Measurements from ENCODE around the gene PNPLA1. TPM values are rescaled to one million over a fixed set of nuclear protein-coding genes. Genes with fewer than 3 reads are reported as not detected.

The PNPLA1 gene
- total and polyA plus RNA-seq, 4 donors = 0.20 to 0.27 TPM; not detected in 2

DNA sequence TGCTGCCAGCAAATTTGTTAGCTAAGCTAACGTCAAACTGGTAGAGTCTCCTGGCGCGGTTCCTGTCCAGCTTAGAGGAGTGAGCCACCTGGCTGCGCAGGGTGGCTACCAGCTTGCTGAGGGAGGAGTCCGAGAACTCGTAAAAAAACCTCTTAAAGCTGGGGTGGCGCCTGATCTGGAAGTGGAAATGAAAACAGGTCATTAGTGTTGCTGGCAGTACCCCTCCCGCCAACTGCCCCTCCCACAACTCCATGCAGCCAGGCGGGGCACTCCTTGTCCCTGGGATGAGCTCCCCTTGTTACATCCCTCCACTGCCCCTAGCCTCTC is 49.5 kb downstream of the PNPLA1 start:
- no peak for DNase-seq (ENCODE audit: low read depth in 4 of 6, low spot score in 6 of 6)
- H3K27me3 ChIP-seq (ENCODE audit: control insufficient read depth, insufficient read depth, low read length) = no peaks in the 10 kb centered on the region
- H3K36me3 ChIP-seq (ENCODE audit: control insufficient read depth, insufficient read depth, low read length) = no peaks in the 10 kb centered on the region
- no peak overlapping the region for H3K27ac ChIP-seq (ENCODE audit: low read depth, low read length)
- 73% methylated on average over 6 of the region's 9 CpGs for WGBS (ENCODE audit: insufficient coverage)
- H3K4me3 ChIP-seq (ENCODE audit: low read depth, low read length) = no peak overlapping the region
- no peaks in the 10 kb centered on the region for H3K9me3 ChIP-seq (ENCODE audit: control insufficient read depth, insufficient read depth, low read length)
- peaks cover 12% of the 10 kb centered on the region for H3K4me1 ChIP-seq (ENCODE audit: control insufficient read depth, insufficient read depth, low read length)

DNA sequence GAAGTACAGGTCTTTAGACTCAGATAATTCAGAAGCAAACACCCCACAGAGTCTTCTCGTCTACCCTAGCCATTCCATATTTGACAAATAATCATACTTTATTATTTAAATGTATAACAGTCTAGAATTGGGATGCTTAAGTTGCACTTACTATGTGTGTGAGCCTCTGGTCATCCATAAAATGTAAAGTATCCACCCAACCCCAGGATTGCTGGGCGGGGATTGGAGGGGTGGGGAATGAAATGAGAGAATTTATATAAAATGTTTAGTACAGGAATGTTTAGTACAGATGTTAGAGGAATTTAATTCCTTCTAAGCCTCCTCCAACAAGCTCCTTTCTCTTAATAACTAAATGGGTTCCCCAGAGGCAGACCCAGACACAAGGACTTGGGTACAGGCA is 50.0 kb downstream of the PNPLA1 start:
- Histone ChIP-seq H3K27me3 (ENCODE audit: control insufficient read depth, insufficient read depth, low read length) (no peaks in the 10 kb centered on the region), H3K27ac (ENCODE audit: low read depth, low read length) (no peak overlapping the region), H3K4me1 (ENCODE audit: control insufficient read depth, insufficient read depth, low read length) (peaks cover 12% of the 10 kb centered on the region), H3K36me3 (ENCODE audit: control insufficient read depth, insufficient read depth, low read length) (no peaks in the 10 kb centered on the region), H3K9me3 (ENCODE audit: control insufficient read depth, insufficient read depth, low read length) (no peaks in the 10 kb centered on the region), H3K4me3 (ENCODE audit: low read depth, low read length) (no peak overlapping the region)
- no CpG with 5 or more reads among the region's 2 CpGs for WGBS (ENCODE audit: insufficient coverage)
- DNase-seq (ENCODE audit: low read depth in 4 of 6, low spot score in 6 of 6) = no peak

DNA sequence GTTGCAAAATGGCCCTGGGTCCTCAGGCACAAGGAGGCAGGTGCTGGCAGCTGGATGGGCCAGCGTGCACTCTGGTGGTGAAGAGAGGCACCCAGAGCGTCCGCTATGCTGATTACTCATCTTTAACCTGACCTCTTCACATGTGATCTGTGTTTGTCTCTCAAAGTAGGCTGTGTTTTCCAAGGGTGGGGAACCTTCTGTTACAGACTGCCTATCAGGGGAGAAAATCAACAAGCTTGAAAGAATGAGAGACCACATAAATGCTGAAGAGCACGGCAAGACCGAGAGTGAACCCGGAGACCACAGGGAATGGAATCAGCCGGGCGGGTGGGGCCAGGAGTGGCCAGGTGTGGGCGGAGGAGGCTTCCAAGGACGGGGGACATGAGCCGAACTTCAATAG is 50.6 kb downstream of the PNPLA1 start:
- H3K36me3 ChIP-seq (ENCODE audit: control insufficient read depth, insufficient read depth, low read length) = no peaks in the 10 kb centered on the region
- no peaks in the 10 kb centered on the region for H3K9me3 ChIP-seq (ENCODE audit: control insufficient read depth, insufficient read depth, low read length)
- WGBS (ENCODE audit: insufficient coverage) = 89% methylated on average over 9 of the region's 11 CpGs
- no peaks in the 10 kb centered on the region for H3K27me3 ChIP-seq (ENCODE audit: control insufficient read depth, insufficient read depth, low read length)
- peaks cover 14% of the 10 kb centered on the region for H3K4me1 ChIP-seq (ENCODE audit: control insufficient read depth, insufficient read depth, low read length)
- no peak overlapping the region for H3K4me3 ChIP-seq (ENCODE audit: low read depth, low read length)
- H3K27ac ChIP-seq (ENCODE audit: low read depth, low read length) = no peak overlapping the region
- no peak for DNase-seq (ENCODE audit: low read depth in 4 of 6, low spot score in 6 of 6)

DNA sequence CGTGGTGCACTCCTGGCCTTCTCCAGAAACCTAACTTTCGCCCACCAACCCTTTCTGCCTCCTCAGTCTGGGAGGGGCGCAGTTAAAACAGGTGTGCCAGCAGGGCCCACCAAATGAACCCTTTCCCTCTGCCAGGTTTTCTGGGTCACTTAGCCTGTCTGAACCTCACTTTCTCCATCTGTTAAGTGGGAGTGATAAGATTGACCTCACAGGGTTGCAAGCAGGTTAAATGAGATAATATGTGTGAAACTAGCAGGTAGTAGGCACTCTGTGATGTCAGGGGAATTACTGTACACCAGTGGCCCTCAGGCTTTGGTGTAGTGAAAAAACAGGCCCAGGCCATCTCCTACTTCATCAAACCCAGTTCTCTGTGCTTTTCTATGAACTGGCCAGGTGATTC is 52.7 kb downstream of the PNPLA1 start:
- no peak for DNase-seq (ENCODE audit: low read depth in 4 of 6, low spot score in 6 of 6)
- 95% methylated on average over 2 of the region's 3 CpGs for WGBS (ENCODE audit: insufficient coverage)
- H3K4me3 ChIP-seq (ENCODE audit: low read depth, low read length) = no peak overlapping the region
- H3K27ac ChIP-seq (ENCODE audit: low read depth, low read length) = no peak overlapping the region
- H3K36me3 ChIP-seq (ENCODE audit: control insufficient read depth, insufficient read depth, low read length) = no peaks in the 10 kb centered on the region
- H3K9me3 ChIP-seq (ENCODE audit: control insufficient read depth, insufficient read depth, low read length) = no peaks in the 10 kb centered on the region
- H3K27me3 ChIP-seq (ENCODE audit: control insufficient read depth, insufficient read depth, low read length) = no peaks in the 10 kb centered on the region
- H3K4me1 ChIP-seq (ENCODE audit: control insufficient read depth, insufficient read depth, low read length) = peaks cover 28% of the 10 kb centered on the region

DNA sequence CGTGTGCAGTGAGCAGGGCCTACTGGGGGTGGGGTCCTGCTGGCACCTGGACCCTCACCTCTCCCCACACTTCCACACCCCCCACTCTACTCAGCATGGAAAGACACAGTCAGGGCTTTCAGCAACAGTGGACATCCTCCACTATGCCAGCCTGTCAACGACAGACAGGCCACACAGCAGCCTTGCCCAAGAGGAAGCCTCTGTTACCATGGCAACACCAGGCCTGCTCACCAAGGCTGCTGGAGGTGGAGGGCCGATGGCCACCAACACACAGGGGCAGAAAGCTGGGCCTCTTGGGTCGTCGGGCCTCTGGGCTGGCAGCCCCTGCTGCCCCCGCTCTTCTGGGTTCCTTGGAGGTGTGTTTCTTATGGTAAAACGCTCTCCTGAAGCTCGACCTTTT is 53.2 kb downstream of the PNPLA1 start:
- H3K9me3 ChIP-seq (ENCODE audit: control insufficient read depth, insufficient read depth, low read length) = no peaks in the 10 kb centered on the region
- WGBS (ENCODE audit: insufficient coverage) = 8% methylated on average over 4 of the region's 8 CpGs
- H3K36me3 ChIP-seq (ENCODE audit: control insufficient read depth, insufficient read depth, low read length) = no peaks in the 10 kb centered on the region
- peaks cover 28% of the 10 kb centered on the region for H3K4me1 ChIP-seq (ENCODE audit: control insufficient read depth, insufficient read depth, low read length)
- peak in 3 of 6 donors; percentile 44 to 91 (median 64) for DNase-seq (ENCODE audit: low read depth in 4 of 6, low spot score in 6 of 6)
- no peak overlapping the region for H3K4me3 ChIP-seq (ENCODE audit: low read depth, low read length)
- no peaks in the 10 kb centered on the region for H3K27me3 ChIP-seq (ENCODE audit: control insufficient read depth, insufficient read depth, low read length)
- no peak overlapping the region for H3K27ac ChIP-seq (ENCODE audit: low read depth, low read length)

DNA sequence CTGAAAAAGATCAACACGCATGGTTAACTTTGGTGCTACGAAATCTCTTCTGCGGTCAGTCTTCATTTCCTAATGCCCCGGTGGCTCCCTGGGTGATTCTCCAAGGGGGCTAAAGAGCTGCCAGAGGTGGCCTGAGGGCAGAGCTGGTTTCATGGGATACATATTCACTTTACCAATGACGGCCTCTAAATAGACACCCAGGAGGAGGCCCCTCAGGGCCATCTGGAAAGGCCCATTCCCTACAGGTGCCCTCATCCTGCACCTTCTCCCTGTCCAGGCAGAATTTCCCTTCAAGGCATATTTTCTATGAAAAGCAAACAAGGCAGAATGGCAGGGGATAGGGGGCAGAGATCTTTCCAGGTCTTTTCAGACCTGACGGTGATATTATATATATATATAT is 54.3 kb downstream of the PNPLA1 start:
- 62% methylated on average over 5 of the region's 6 CpGs for WGBS (ENCODE audit: insufficient coverage)
- H3K4me3 ChIP-seq (ENCODE audit: low read depth, low read length) = no peak overlapping the region
- no peaks in the 10 kb centered on the region for H3K27me3 ChIP-seq (ENCODE audit: control insufficient read depth, insufficient read depth, low read length)
- H3K36me3 ChIP-seq (ENCODE audit: control insufficient read depth, insufficient read depth, low read length) = no peaks in the 10 kb centered on the region
- DNase-seq (ENCODE audit: low read depth in 4 of 6, low spot score in 6 of 6) = no peak
- peaks cover 28% of the 10 kb centered on the region for H3K4me1 ChIP-seq (ENCODE audit: control insufficient read depth, insufficient read depth, low read length)
- no peak overlapping the region for H3K27ac ChIP-seq (ENCODE audit: low read depth, low read length)
- H3K9me3 ChIP-seq (ENCODE audit: control insufficient read depth, insufficient read depth, low read length) = no peaks in the 10 kb centered on the region

DNA sequence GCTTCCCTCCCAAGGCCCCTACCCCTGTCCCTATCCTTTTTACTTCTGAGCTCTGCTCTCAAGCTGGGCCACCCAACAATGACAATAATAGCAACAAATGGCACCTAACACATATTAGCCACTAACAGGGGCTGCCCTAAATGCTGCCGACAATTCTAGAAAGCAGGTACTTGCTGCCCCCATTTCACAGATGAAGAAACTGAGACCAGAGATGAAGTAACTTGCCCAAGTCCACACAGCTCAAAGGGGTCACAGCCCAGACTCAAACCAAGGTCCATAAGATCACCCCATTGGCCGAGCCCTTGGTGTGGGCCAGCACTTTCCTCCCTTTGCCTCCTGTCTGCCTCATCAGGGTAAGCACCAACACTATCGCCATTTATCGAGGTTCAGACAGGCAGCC is 54.9 kb downstream of the PNPLA1 start:
- Histone ChIP-seq H3K27ac (ENCODE audit: low read depth, low read length) (no peak overlapping the region), H3K27me3 (ENCODE audit: control insufficient read depth, insufficient read depth, low read length) (no peaks in the 10 kb centered on the region), H3K36me3 (ENCODE audit: control insufficient read depth, insufficient read depth, low read length) (no peaks in the 10 kb centered on the region), H3K4me1 (ENCODE audit: control insufficient read depth, insufficient read depth, low read length) (peaks cover 28% of the 10 kb centered on the region), H3K4me3 (ENCODE audit: low read depth, low read length) (no peak overlapping the region), H3K9me3 (ENCODE audit: control insufficient read depth, insufficient read depth, low read length) (no peaks in the 10 kb centered on the region)
- WGBS (ENCODE audit: insufficient coverage) = 91% methylated on average over 4 of the region's 4 CpGs
- DNase-seq (ENCODE audit: low read depth in 4 of 6, low spot score in 6 of 6) = no peak

DNA sequence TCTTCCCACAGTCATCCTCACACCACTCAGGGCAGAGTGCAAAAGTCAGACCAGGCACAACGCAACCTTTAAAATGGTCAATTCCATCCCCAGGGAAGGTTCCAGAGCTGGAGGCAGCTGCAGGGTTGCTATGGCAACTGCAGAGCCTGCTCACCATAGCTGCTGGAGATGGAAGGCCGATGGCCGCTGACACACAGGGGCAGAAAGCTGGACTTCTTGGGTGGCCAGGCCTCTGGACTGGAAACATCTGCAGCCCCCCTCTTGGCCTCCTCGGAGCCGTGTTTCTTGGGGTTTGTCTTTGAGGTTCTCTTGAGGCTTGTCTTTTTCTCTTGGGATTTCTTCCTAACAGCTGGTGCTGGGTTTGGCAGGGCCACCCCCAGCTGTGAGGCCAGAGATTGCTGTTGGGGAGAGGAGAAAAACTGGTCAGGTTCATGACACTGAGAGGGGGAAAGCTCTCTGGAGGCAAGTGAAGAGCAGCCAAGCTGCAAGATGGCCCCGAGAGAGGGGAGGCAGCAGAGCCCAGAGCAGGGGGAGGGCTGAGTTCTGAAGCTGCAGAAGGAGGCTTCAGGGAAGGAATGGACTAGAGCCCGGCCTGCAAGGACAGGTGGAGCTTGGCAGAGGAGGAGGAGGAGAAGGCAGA is 56.6 kb downstream of the PNPLA1 start:
- Histone ChIP-seq H3K4me3 (ENCODE audit: low read depth, low read length) (no peak overlapping the region), H3K27me3 (ENCODE audit: control insufficient read depth, insufficient read depth, low read length) (no peaks in the 10 kb centered on the region)
- DNase-seq (ENCODE audit: low read depth in 4 of 6, low spot score in 6 of 6) = peak in 3 of 6 donors; percentile 50 to 91 (median 66)

DNA sequence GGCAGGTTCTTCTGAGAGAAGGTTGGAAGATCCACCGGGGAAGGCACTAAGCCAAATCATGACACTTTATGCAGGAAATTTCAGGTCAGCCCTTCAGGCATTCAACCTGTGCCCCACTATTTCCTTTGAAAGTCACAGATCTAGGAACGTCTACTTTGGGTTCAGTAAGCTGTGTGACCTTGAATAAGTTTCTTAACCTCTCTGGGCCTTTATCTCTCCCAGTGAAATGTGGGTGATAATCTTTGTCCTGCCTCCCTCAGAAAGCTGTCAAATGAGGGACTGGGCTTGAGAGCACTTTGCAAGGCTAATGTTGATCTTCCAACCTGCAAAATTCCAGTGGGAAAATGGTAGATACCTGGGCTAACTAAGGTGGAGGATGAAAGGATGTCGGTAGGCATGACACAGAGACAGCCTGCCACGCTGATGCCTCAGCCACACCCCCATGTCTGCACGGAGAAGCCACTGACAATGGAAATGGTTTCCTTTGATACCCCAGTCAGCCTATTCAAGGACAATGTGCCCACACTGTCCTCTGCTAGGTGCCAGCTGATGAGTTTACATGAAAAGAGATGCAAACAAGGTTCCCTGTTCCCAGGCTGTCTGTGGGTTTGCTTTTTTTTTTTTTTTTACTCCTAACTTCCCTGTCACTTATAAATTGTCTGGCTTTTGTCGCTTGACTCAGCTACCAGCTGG is 57.5 kb downstream of the PNPLA1 start:
- no peak overlapping the region for H3K27ac ChIP-seq (ENCODE audit: low read depth, low read length)
- no peaks in the 10 kb centered on the region for H3K36me3 ChIP-seq (ENCODE audit: control insufficient read depth, insufficient read depth, low read length)
- H3K4me3 ChIP-seq (ENCODE audit: low read depth, low read length) = no peak overlapping the region
- peaks cover 34% of the 10 kb centered on the region for H3K4me1 ChIP-seq (ENCODE audit: control insufficient read depth, insufficient read depth, low read length)
- no peaks in the 10 kb centered on the region for H3K27me3 ChIP-seq (ENCODE audit: control insufficient read depth, insufficient read depth, low read length)
- no peaks in the 10 kb centered on the region for H3K9me3 ChIP-seq (ENCODE audit: control insufficient read depth, insufficient read depth, low read length)
- peak in 2 of 6 donors; percentile 43 to 65 for DNase-seq (ENCODE audit: low read depth in 4 of 6, low spot score in 6 of 6)
- WGBS (ENCODE audit: insufficient coverage) = 35% methylated on average over 5 of the region's 6 CpGs

More for the DNA sequence above, 56.6 kb downstream of the PNPLA1 start:
- Histone ChIP-seq H3K36me3 (ENCODE audit: control insufficient read depth, insufficient read depth, low read length) (no peaks in the 10 kb centered on the region), H3K9me3 (ENCODE audit: control insufficient read depth, insufficient read depth, low read length) (no peaks in the 10 kb centered on the region), H3K27ac (ENCODE audit: low read depth, low read length) (no peak overlapping the region), H3K4me1 (ENCODE audit: control insufficient read depth, insufficient read depth, low read length) (peaks cover 36% of the 10 kb centered on the region)
- 14% methylated on average over 5 of the region's 7 CpGs for WGBS (ENCODE audit: insufficient coverage)

DNA sequence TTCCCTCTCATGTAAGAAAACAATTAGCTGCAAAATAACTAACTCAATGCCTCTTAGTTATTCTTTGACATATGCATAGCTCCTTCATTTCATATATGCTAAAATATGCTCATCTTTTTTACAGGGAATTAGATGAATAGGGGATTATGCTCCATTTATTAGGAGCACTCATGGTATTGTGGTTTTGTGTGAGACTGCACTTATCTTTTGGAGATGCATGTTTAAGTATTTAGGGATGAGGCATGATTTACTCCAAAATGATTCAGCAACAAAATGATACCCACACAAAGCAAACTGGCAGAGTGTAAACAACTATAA is 58.0 kb downstream of the PNPLA1 start:
- Histone ChIP-seq H3K27ac (ENCODE audit: low read depth, low read length) (no peak overlapping the region), H3K4me1 (ENCODE audit: control insufficient read depth, insufficient read depth, low read length) (peaks cover 31% of the 10 kb centered on the region), H3K4me3 (ENCODE audit: low read depth, low read length) (no peak overlapping the region), H3K9me3 (ENCODE audit: control insufficient read depth, insufficient read depth, low read length) (no peaks in the 10 kb centered on the region), H3K27me3 (ENCODE audit: control insufficient read depth, insufficient read depth, low read length) (no peaks in the 10 kb centered on the region), H3K36me3 (ENCODE audit: control insufficient read depth, insufficient read depth, low read length) (no peaks in the 10 kb centered on the region)
- DNase-seq (ENCODE audit: low read depth in 4 of 6, low spot score in 6 of 6) = no peak
